OCI-LY3 (cell line): ENCODE results near the gene TOMM22.

Source experiments
- H2AFZ ChIP-seq: fragments of 200-600, 300-600 bp; shearing (Covaris generic); 2 replicates; pipeline ENCODE4 v1.6.0; 2014; ENCODE audit warnings: antibody characterized with exemption, low read depth, low read length
- H3K27ac ChIP-seq: fragments of 200-600, 300-600 bp; sonication (generic); 2 replicates; pipeline ENCODE4 v1.5.1; 2014; ENCODE audit warnings: mild to moderate bottlenecking, low read length, moderate library complexity, mixed read lengths
- H3K27me3 ChIP-seq: fragments of 200-600, 300-600 bp; sonication (generic); 2 replicates; pipeline ENCODE4 v1.6.1; 2014; ENCODE audit warnings: low read depth, low read length, mixed read lengths
- H3K36me3 ChIP-seq: fragments of 200-600, 300-600 bp; sonication (generic); replicated peaks from 2 replicates; pipeline ENCODE3; 2014; ENCODE audit warnings: low read depth, low read length, mixed read lengths
- H3K4me1 ChIP-seq: fragments of 300-600, 200-600 bp; sonication (generic); 2 replicates; pipeline ENCODE4 v1.6.1; 2014; ENCODE audit warnings: low read length, mixed read lengths
- H3K4me2 ChIP-seq: fragments of 200-600, 300-600 bp; sonication (generic); 2 replicates; pipeline ENCODE4 v1.6.1; 2014; ENCODE audit warnings: low read length, mixed read lengths
- H3K4me3 ChIP-seq: fragments of 300-600, 200-600 bp; sonication (generic); 2 replicates; pipeline ENCODE4 v1.5.1; 2014; ENCODE audit warnings: antibody characterized with exemption, mild to moderate bottlenecking, low read length, moderate library complexity
- H3K79me2 ChIP-seq: fragments of 300-600, 200-600 bp; shearing (Covaris generic); 2 replicates; pipeline ENCODE4 v1.6.1; 2014; ENCODE audit warnings: mild to moderate bottlenecking, low read length, mixed read lengths
- H3K9ac ChIP-seq: fragments of 300-600, 200-600 bp; shearing (Covaris generic); 2 replicates; pipeline ENCODE4 v1.6.0; 2014; ENCODE audit warnings: mild to moderate bottlenecking, low read length, moderate library complexity
- H3K9me3 ChIP-seq: fragments of 200-600, 300-600 bp; shearing (Covaris generic); 2 replicates; pipeline ENCODE4 v1.6.1; 2014; ENCODE audit warnings: low read length, mixed read lengths; ENCODE audit not compliant: insufficient read depth
- H4K20me1 ChIP-seq: fragments of 200-600, 300-600 bp; sonication (generic); 2 replicates; pipeline ENCODE4 v1.6.1; 2016; ENCODE audit warnings: low read length, mixed read lengths; ENCODE audit not compliant: insufficient read depth
- EZH2phosphoT487 ChIP-seq: fragments of 200-600 bp; shearing (Covaris generic); IDR thresholded peaks from 2 replicates; pipeline ENCODE4 v1.6.1; 2018; ENCODE audit warnings: antibody characterized with exemption, mixed run types, low read depth
- TF ChIP-seq, protein P1 (sequence below): fragments of 200-600, 300-600 bp; sonication (generic); IDR thresholded peaks from 2 replicates; pipeline ENCODE4 v1.5.1; 2014; ENCODE audit warnings: antibody characterized with exemption, low read length, low read depth

The TOMM22 gene

GRCh38 chr22:38705235-38706100 lies 23.7 kb downstream of the TOMM22 start, which contains the start of gene GTPBP1:
TSS of gene GTPBP1 (plus strand) at chr22:38705944. CDS start at chr22:38705956, 12 bp downstream.
- Histone ChIP-seq H3K4me1 (peaks cover 41% of the 10 kb centered on the region), H3K4me3 (peak within 1 kb of the TSS; percentile 89), H3K79me2 (peaks cover 48% of the 10 kb centered on the region), H3K9ac (peak within 1 kb of the TSS; percentile 90), H3K27me3 (no peaks in the 10 kb centered on the region), H3K9me3 (no peaks in the 10 kb centered on the region), H3K27ac (peak within 1 kb of the TSS; percentile 69), H3K36me3 (peaks cover 19% of the 10 kb centered on the region), H2AFZ (peak within 1 kb of the TSS; percentile 84), H3K4me2 (peak within 1 kb of the TSS; percentile 88), H4K20me1 (peaks cover 40% of the 10 kb centered on the region)
- TF ChIP-seq EZH2phosphoT487 = no peak
- TF ChIP-seq, protein P1, sequence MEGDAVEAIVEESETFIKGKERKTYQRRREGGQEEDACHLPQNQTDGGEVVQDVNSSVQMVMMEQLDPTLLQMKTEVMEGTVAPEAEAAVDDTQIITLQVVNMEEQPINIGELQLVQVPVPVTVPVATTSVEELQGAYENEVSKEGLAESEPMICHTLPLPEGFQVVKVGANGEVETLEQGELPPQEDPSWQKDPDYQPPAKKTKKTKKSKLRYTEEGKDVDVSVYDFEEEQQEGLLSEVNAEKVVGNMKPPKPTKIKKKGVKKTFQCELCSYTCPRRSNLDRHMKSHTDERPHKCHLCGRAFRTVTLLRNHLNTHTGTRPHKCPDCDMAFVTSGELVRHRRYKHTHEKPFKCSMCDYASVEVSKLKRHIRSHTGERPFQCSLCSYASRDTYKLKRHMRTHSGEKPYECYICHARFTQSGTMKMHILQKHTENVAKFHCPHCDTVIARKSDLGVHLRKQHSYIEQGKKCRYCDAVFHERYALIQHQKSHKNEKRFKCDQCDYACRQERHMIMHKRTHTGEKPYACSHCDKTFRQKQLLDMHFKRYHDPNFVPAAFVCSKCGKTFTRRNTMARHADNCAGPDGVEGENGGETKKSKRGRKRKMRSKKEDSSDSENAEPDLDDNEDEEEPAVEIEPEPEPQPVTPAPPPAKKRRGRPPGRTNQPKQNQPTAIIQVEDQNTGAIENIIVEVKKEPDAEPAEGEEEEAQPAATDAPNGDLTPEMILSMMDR = no peak

- Histone ChIP-seq H4K20me1 (peaks cover 48% of the 10 kb centered on the region), H3K9ac (peak overlapping the region; percentile 90), H3K27ac (peak overlapping the region; percentile 69), H2AFZ (no peak overlapping the region), H3K9me3 (no peaks in the 10 kb centered on the region), H3K36me3 (peaks cover 28% of the 10 kb centered on the region), H3K4me1 (peaks cover 41% of the 10 kb centered on the region), H3K79me2 (peaks cover 56% of the 10 kb centered on the region), H3K27me3 (no peaks in the 10 kb centered on the region), H3K4me2 (peak overlapping the region; percentile 88), H3K4me3 (peak overlapping the region; percentile 89)
- TF ChIP-seq EZH2phosphoT487 = no peak
- TF ChIP-seq, protein P1 = no peak
These were observed 24.5 kb downstream of the TOMM22 start for GRCh38 chr22:38706101-38706900.

GRCh38 chr22:38706901-38707195 lies 25.1 kb downstream of the TOMM22 start:
- Histone ChIP-seq H3K4me3 (peak overlapping the region; percentile 89), H3K27ac (peak overlapping the region; percentile 69), H4K20me1 (peaks cover 52% of the 10 kb centered on the region), H3K9ac (peak overlapping the region; percentile 90), H2AFZ (no peak overlapping the region), H3K79me2 (peaks cover 61% of the 10 kb centered on the region), H3K4me1 (peaks cover 36% of the 10 kb centered on the region), H3K9me3 (no peaks in the 10 kb centered on the region), H3K27me3 (no peaks in the 10 kb centered on the region), H3K36me3 (peaks cover 28% of the 10 kb centered on the region), H3K4me2 (peak overlapping the region; percentile 88)
- no peak for TF ChIP-seq EZH2phosphoT487
- TF ChIP-seq, protein P1 = no peak

DNA sequence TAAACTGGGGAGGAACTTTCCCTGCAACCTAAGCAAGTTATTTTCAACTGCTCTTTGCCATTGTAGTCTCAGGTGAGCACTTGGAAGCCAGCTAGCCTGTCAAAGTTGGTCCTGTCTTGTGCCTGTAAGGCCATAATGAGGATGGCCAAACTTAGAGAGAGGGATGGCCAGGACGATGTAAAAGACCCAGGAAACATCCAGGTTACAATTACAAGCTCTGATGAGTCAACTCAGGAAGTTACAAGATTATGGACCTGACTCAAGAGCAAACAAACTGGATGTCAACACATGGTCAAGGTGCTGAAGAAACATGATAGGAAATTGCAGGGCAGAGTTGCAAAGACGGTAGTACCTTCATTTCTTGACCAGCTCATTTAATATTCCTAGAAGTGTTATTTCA lies 25.6 kb downstream of the TOMM22 start:
- Histone ChIP-seq H4K20me1 (peaks cover 57% of the 10 kb centered on the region), H3K27me3 (no peaks in the 10 kb centered on the region), H3K4me3 (peak overlapping the region; percentile 89), H2AFZ (no peak overlapping the region), H3K9me3 (no peaks in the 10 kb centered on the region), H3K9ac (peak overlapping the region; percentile 90), H3K4me2 (peak overlapping the region; percentile 88), H3K79me2 (peaks cover 66% of the 10 kb centered on the region), H3K27ac (peak overlapping the region; percentile 69), H3K36me3 (peaks cover 32% of the 10 kb centered on the region), H3K4me1 (peaks cover 36% of the 10 kb centered on the region)
- TF ChIP-seq, protein P1 = no peak
